ENCODE results near the gene GLIPR1L2.

GRCh38 chr12:75452675-75453330, 61.9 kb downstream of the GLIPR1L2 start:
- no peak for TF ChIP-seq CTCF (IDR thresholded peaks at IDR 0.05)
- no peak for TF ChIP-seq POLR2AphosphoS5 (IDR thresholded peaks at IDR 0.05)
